Fibroblast of skin of right biceps (primary cell): Measurements from ENCODE around the gene PDZRN4.
"Not testable (repeated sequence)": the region's sequence is repeated elsewhere in the genome, so short reads cannot be mapped to it uniquely, and the experiment has no call there.

Source experiments
- DNase-seq: peaks from one replicate; pipeline ENCODE4 v3.0.0-alpha.2; 2013

PDZRN4 gene

GRCh38 chr12:41577995-41578394 is 389.9 kb downstream of the PDZRN4 start:
- DNase-seq = no peak

GRCh38 chr12:41585784-41586183 is 397.7 kb downstream of the PDZRN4 start:
- DNase-seq = no peak

GRCh38 chr12:41587574-41587973 is 399.5 kb downstream of the PDZRN4 start:
- DNase-seq = no peak

- no peak for DNase-seq
Measured at GRCh38 chr12:41589878-41590277, 401.8 kb downstream of the PDZRN4 start.

GRCh38 chr12:41596190-41596589 is 408.1 kb downstream of the PDZRN4 start:
- no peak for DNase-seq

- no peak for DNase-seq
Measured at GRCh38 chr12:41604830-41605229, 416.7 kb downstream of the PDZRN4 start.

GRCh38 chr12:41605545-41606305 is 417.6 kb downstream of the PDZRN4 start:
- DNase-seq = no peak

GRCh38 chr12:41606468-41607445 is 418.6 kb downstream of the PDZRN4 start:
- DNase-seq = no peak

GRCh38 chr12:41612892-41613557 is 424.9 kb downstream of the PDZRN4 start:
- no peak for DNase-seq

GRCh38 chr12:41615174-41615573 is 427.1 kb downstream of the PDZRN4 start:
- DNase-seq = not testable (repeated sequence)

GRCh38 chr12:41619705-41620104 is 431.6 kb downstream of the PDZRN4 start:
- DNase-seq = no peak

- DNase-seq = no peak
Measured at GRCh38 chr12:41621291-41621690, 433.2 kb downstream of the PDZRN4 start.
